Measurements from ENCODE around the gene SMAD1. TPM values are rescaled to one million over a fixed set of nuclear protein-coding genes. Genes with fewer than 3 reads are reported as not detected.

The SMAD1 gene
- total RNA-seq, 1 donor from 2014 or later, result 40.8 TPM

DNA sequence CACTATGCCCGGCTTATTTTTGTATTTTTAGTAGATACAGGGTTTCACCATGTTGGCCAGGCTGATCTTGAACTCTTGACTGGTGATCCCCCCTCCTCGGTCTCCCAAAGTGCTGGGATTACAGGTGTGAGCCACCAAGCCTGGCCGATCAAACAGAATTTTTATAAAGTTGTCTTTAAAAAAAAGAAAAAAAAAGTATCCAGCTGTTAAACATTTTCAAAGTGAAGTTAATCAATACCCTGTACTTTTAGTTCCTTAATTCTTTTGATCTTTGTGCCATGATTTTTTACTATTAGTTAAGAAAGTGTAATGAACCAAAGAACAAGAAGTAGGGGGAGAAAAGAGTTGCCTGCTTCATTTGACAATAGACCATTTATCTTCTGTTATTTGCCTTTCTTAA lies 24.3 kb downstream of the SMAD1 start:
- no peak overlapping the region for H3K4me3 ChIP-seq (ENCODE audit: low read depth, low read length)
- no peak for DNase-seq (ENCODE audit: low read depth)
- TF ChIP-seq, protein P1, sequence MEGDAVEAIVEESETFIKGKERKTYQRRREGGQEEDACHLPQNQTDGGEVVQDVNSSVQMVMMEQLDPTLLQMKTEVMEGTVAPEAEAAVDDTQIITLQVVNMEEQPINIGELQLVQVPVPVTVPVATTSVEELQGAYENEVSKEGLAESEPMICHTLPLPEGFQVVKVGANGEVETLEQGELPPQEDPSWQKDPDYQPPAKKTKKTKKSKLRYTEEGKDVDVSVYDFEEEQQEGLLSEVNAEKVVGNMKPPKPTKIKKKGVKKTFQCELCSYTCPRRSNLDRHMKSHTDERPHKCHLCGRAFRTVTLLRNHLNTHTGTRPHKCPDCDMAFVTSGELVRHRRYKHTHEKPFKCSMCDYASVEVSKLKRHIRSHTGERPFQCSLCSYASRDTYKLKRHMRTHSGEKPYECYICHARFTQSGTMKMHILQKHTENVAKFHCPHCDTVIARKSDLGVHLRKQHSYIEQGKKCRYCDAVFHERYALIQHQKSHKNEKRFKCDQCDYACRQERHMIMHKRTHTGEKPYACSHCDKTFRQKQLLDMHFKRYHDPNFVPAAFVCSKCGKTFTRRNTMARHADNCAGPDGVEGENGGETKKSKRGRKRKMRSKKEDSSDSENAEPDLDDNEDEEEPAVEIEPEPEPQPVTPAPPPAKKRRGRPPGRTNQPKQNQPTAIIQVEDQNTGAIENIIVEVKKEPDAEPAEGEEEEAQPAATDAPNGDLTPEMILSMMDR (IDR thresholded peaks at IDR 0.05; ENCODE audit: insufficient read depth, low read length, poor library complexity, severe bottlenecking), result no peak
- H3K36me3 ChIP-seq (ENCODE audit: control insufficient read depth, insufficient read depth, low read length), result no peaks in the 10 kb centered on the region
- H3K27me3 ChIP-seq (ENCODE audit: control insufficient read depth, insufficient read depth, low read length), result no peaks in the 10 kb centered on the region

DNA sequence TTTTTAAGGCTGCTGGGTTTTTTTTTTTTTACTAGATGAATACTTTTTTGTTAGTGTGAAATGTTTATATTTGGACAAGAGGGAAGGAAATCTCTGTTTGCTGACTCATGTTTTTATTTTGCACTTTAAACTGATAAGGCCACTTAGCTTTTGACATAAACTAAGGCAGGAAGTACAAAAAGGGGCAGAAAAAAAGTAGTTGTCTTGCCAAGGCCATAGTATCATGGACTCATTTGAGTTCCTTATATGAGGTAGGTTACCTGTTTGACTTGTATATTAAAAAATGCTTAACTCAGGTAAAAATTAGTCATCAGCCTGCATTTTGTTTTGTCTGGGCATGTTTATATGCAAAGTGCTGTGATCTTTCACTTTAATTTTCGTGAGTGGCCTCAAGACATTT lies 26.0 kb downstream of the SMAD1 start:
- H3K4me3 ChIP-seq (ENCODE audit: low read depth, low read length), result no peak overlapping the region
- DNase-seq (ENCODE audit: low read depth), result no peak
- TF ChIP-seq, protein P1 (IDR thresholded peaks at IDR 0.05; ENCODE audit: insufficient read depth, low read length, poor library complexity, severe bottlenecking), result no peak
- H3K27me3 ChIP-seq (ENCODE audit: control insufficient read depth, insufficient read depth, low read length), result no peaks in the 10 kb centered on the region
- H3K36me3 ChIP-seq (ENCODE audit: control insufficient read depth, insufficient read depth, low read length), result no peaks in the 10 kb centered on the region

DNA sequence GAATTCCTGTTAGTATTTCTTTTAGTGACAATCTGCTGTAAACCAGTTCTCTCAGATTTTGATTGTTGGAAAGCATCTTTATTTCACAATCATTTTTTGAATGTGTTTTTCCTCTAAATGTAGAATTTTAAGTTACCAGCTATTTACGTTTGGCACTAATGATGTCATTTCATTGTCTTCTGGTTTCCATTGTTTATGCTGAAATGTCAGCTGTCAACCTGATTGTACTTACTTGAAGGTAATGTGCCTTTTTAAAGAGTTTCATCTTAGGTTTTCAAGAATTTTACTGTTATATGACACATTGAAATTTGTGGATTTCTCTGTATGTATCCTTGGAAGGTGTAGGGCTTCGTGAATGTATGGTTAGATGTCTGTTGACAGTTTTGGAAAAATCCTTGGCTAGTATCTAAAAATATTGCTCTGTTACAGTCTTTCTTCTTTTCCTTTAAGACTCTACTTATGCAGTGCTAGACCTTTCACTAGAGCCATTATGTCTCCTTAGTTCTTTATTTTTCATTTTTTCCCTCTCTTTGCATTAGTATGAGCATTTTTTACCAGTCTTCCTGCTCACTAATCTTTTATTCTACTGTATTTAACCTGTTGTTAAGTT lies 30.4 kb downstream of the SMAD1 start:
- H3K27me3 ChIP-seq (ENCODE audit: control insufficient read depth, insufficient read depth, low read length), result no peaks in the 10 kb centered on the region
- TF ChIP-seq, protein P1 (IDR thresholded peaks at IDR 0.05; ENCODE audit: insufficient read depth, low read length, poor library complexity, severe bottlenecking), result no peak
- H3K4me3 ChIP-seq (ENCODE audit: low read depth, low read length), result no peak overlapping the region
- H3K36me3 ChIP-seq (ENCODE audit: control insufficient read depth, insufficient read depth, low read length), result peaks cover 2% of the 10 kb centered on the region
- DNase-seq (ENCODE audit: low read depth), result no peak

DNA sequence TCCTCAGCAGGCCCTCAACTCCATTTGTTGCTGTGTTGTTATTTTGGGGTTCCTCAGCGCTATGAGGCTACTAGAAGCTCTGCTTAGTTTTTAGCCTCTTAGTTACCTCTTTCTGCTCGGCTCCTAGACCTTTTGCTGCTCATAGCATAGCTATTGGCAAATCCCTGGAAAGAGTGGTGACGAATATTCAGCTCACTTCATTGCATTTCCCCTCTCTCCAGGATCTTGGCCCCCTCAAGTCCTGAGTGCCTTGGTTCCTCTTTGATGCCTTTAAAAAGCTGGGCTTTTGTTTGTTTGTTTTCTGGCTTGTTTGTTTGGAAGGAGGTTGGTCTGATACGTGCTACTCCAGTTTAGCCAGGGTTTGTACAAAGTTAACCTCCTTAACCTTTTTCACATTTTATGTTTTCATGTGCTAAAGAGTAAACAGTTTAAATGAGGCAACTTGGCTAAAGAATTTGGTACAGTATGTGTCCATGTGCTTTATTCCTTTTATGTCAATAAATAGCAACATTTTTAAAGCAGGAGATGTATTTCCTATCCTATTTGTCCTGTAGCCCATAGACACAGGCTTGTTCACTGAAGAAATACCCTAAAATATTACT lies 31.5 kb downstream of the SMAD1 start:
- Histone ChIP-seq H3K36me3 (ENCODE audit: control insufficient read depth, insufficient read depth, low read length) (peaks cover 2% of the 10 kb centered on the region), H3K27me3 (ENCODE audit: control insufficient read depth, insufficient read depth, low read length) (no peaks in the 10 kb centered on the region), H3K4me3 (ENCODE audit: low read depth, low read length) (no peak overlapping the region)
- DNase-seq (ENCODE audit: low read depth), result no peak
- TF ChIP-seq, protein P1 (IDR thresholded peaks at IDR 0.05; ENCODE audit: insufficient read depth, low read length, poor library complexity, severe bottlenecking), result no peak

DNA sequence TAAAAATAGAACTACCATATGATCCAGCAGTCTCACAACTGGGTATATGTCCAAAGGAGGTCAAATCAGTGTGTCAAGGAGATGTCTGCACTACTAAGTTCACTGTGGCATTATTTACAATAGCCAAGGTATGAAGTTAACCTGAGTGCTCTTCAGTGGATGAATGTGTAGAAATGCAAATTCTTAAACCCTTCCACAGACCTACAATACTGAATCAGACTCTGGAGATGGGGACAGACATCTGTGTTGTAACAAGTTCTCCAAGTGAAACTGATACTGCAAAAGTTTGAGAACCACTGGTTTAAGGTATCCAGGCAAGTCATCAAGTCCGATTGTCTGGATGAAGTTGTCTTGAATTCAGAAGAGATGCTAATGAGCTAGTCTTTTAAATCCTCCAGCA lies 38.5 kb downstream of the SMAD1 start:
- Histone ChIP-seq H3K27me3 (ENCODE audit: control insufficient read depth, insufficient read depth, low read length) (no peaks in the 10 kb centered on the region), H3K36me3 (ENCODE audit: control insufficient read depth, insufficient read depth, low read length) (no peaks in the 10 kb centered on the region), H3K4me3 (ENCODE audit: low read depth, low read length) (no peak overlapping the region)
- TF ChIP-seq, protein P1 (IDR thresholded peaks at IDR 0.05; ENCODE audit: insufficient read depth, low read length, poor library complexity, severe bottlenecking), result no peak
- DNase-seq (ENCODE audit: low read depth), result no peak

DNA sequence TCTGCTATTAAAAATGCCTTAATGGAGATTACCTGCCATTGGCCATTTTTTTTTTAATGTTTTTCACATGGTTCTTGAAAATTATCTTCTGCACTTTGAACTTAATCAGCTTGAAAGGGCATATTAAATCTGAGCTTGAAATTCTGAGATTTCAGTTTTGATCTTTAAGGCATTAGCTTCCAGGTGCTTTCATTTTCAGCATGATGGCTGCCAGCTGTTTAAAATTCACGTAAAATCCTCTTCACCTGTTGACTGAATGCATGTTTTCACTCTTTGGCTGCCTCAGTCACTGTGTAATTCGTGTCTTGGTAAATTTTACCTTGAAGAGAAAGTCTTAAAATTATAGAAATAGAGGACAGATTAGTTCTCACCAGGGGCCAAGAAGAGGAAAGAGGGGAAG lies 39.6 kb downstream of the SMAD1 start:
- DNase-seq (ENCODE audit: low read depth), result no peak
- TF ChIP-seq, protein P1 (IDR thresholded peaks at IDR 0.05; ENCODE audit: insufficient read depth, low read length, poor library complexity, severe bottlenecking), result no peak
- Histone ChIP-seq H3K4me3 (ENCODE audit: low read depth, low read length) (no peak overlapping the region), H3K27me3 (ENCODE audit: control insufficient read depth, insufficient read depth, low read length) (no peaks in the 10 kb centered on the region), H3K36me3 (ENCODE audit: control insufficient read depth, insufficient read depth, low read length) (no peaks in the 10 kb centered on the region)

Measured in kidney epithelial cell (primary cell).